Measurements from ENCODE around the gene ALOX12B. TPM values are rescaled to one million over a fixed set of nuclear protein-coding genes. Genes with fewer than 3 reads are reported as not detected.
"Not testable (repeated sequence)": the region's sequence is repeated elsewhere in the genome, so short reads cannot be mapped to it uniquely, and the experiment has no call there.

ALOX12B gene
- total RNA-seq, 1 experiment from 2014 or later = not detected

- no peak for DNase-seq
- no peaks in the 10 kb centered on the region for H3K4me1 ChIP-seq (replicated peaks; ENCODE audit: insufficient read depth)
- TF ChIP-seq EZH2 (IDR thresholded peaks at IDR 0.05; ENCODE audit: low read depth) (no peak), CTCF (conservative IDR thresholded peaks at IDR 0.05) (no peak)
- no peak overlapping the region for H3K4me2 ChIP-seq
- BruUV-seq (replicated peaks) = no TSS peak
- no peaks in the 10 kb centered on the region for H3K36me3 ChIP-seq (ENCODE audit: low read depth)
- no peak overlapping the region for H2AFZ ChIP-seq
- H3K9me3 ChIP-seq (ENCODE audit: insufficient read depth, low read depth) = no peaks in the 10 kb centered on the region
- H3K4me3 ChIP-seq = no peak overlapping the region
- ChIA-PET CTCF (no interaction called here), POLR2A (ENCODE audit: unreplicated experiment) (no interaction called here)
- no peaks in the 10 kb centered on the region for H4K20me1 ChIP-seq (ENCODE audit: insufficient read depth)
- no peak overlapping the region for H3K27ac ChIP-seq
- H3F3A ChIP-seq (ENCODE audit: insufficient read depth, low read depth) = no peaks in the 10 kb centered on the region
- 0 out of 2 replicates have a peak, but pooled peaks cover 13% of the 10 kb centered on the region for H3K27me3 ChIP-seq (ENCODE audit: insufficient read depth, low read depth)
- H3K79me2 ChIP-seq (ENCODE audit: low read depth) = no peaks in the 10 kb centered on the region
- H3K9me2 ChIP-seq (ENCODE audit: insufficient read depth) = no peaks in the 10 kb centered on the region
- intact Hi-C loops (cut with micrococcal nuclease; ENCODE audit: unreplicated experiment) = loop anchor here (5.0 to 10.0 kb wide), 4 partner anchors 238 to 1461 kb away; partner anchors contain the start of gene RPL26
Measured at GRCh38 chr17:8063761-8064534, 23.6 kb downstream of the ALOX12B start.

- CTCF ChIA-PET = interaction anchor here (0.5 to 0.6 kb wide), 2 partner anchors 655 to 829 kb away, joined by 4 to 14 read pairs; no protein-coding TSS in a partner anchor
- Histone ChIP-seq H3K27ac (no peak overlapping the region), H3K9me3 (ENCODE audit: insufficient read depth, low read depth) (no peaks in the 10 kb centered on the region), H3K9me2 (ENCODE audit: insufficient read depth) (no peaks in the 10 kb centered on the region), H4K20me1 (ENCODE audit: insufficient read depth) (no peaks in the 10 kb centered on the region), H3K4me1 (replicated peaks; ENCODE audit: insufficient read depth) (peaks cover 3% of the 10 kb centered on the region), H3K4me2 (no peak overlapping the region), H3K36me3 (ENCODE audit: low read depth) (no peaks in the 10 kb centered on the region), H3F3A (ENCODE audit: insufficient read depth, low read depth) (no peaks in the 10 kb centered on the region), H3K27me3 (ENCODE audit: insufficient read depth, low read depth) (peaks cover 13% of the 10 kb centered on the region), H3K79me2 (ENCODE audit: low read depth) (no peaks in the 10 kb centered on the region), H3K4me3 (no peak overlapping the region), H2AFZ (no peak overlapping the region)
- no TSS peak for BruUV-seq (replicated peaks)
- no peak for TF ChIP-seq EZH2 (IDR thresholded peaks at IDR 0.05; ENCODE audit: low read depth)
- no peak for TF ChIP-seq CTCF (conservative IDR thresholded peaks at IDR 0.05)
- intact Hi-C loops (cut with micrococcal nuclease; ENCODE audit: unreplicated experiment) = loop anchor here (5.0 to 10.0 kb wide), 4 partner anchors 239 to 1462 kb away; partner anchors contain the start of gene RPL26
- no peak for DNase-seq
- POLR2A ChIA-PET (ENCODE audit: unreplicated experiment) = no interaction called here
Measured at GRCh38 chr17:8062807-8063483, 24.6 kb downstream of the ALOX12B start.

- Histone ChIP-seq H3K4me1 (replicated peaks; ENCODE audit: insufficient read depth) (peaks cover 5% of the 10 kb centered on the region), H3K9me3 (ENCODE audit: insufficient read depth, low read depth) (no peaks in the 10 kb centered on the region), H4K20me1 (ENCODE audit: insufficient read depth) (no peaks in the 10 kb centered on the region), H3K4me2 (no peak overlapping the region), H3K27me3 (ENCODE audit: insufficient read depth, low read depth) (peaks cover 13% of the 10 kb centered on the region), H3K36me3 (ENCODE audit: low read depth) (no peaks in the 10 kb centered on the region), H2AFZ (no peak overlapping the region), H3K4me3 (no peak overlapping the region), H3F3A (ENCODE audit: insufficient read depth, low read depth) (no peaks in the 10 kb centered on the region), H3K9me2 (ENCODE audit: insufficient read depth) (no peaks in the 10 kb centered on the region), H3K79me2 (ENCODE audit: low read depth) (no peaks in the 10 kb centered on the region), H3K27ac (no peak overlapping the region)
- ChIA-PET POLR2A (ENCODE audit: unreplicated experiment) (no interaction called here), CTCF (interaction anchor here (0.6 kb wide), 1 partner anchor 655 kb away, joined by 14 read pairs; no protein-coding TSS in a partner anchor)
- TF ChIP-seq EZH2 (IDR thresholded peaks at IDR 0.05; ENCODE audit: low read depth) = no peak
- no peak for TF ChIP-seq CTCF (conservative IDR thresholded peaks at IDR 0.05)
- intact Hi-C loops (cut with micrococcal nuclease; ENCODE audit: unreplicated experiment) = loop anchor here (5.0 to 10.0 kb wide), 4 partner anchors 240 to 1462 kb away; partner anchors contain the start of gene RPL26
- BruUV-seq (replicated peaks) = no TSS peak
- DNase-seq = no peak
Measured at GRCh38 chr17:8062435-8062806, 25.1 kb downstream of the ALOX12B start.

GRCh38 chr17:8061851-8062250, 25.7 kb downstream of the ALOX12B start:
- H3K79me2 ChIP-seq (ENCODE audit: low read depth); CTCF ChIA-PET; POLR2A ChIA-PET (ENCODE audit: unreplicated experiment); H3K4me3 ChIP-seq; H3K36me3 ChIP-seq (ENCODE audit: low read depth); H3K9me2 ChIP-seq (ENCODE audit: insufficient read depth); H4K20me1 ChIP-seq (ENCODE audit: insufficient read depth); H3K4me2 ChIP-seq; H2AFZ ChIP-seq; DNase-seq; H3K9me3 ChIP-seq (ENCODE audit: insufficient read depth, low read depth); H3K27ac ChIP-seq; BruUV-seq (replicated peaks); H3F3A ChIP-seq (ENCODE audit: insufficient read depth, low read depth): not testable (repeated sequence)
- intact Hi-C loops (cut with micrococcal nuclease; ENCODE audit: unreplicated experiment) = loop anchor here (5.0 to 10.0 kb wide), 4 partner anchors 240 to 1463 kb away; partner anchors contain the start of gene RPL26
- H3K27me3 ChIP-seq (ENCODE audit: insufficient read depth, low read depth) = peaks cover 13% of the 10 kb centered on the region
- H3K4me1 ChIP-seq (replicated peaks; ENCODE audit: insufficient read depth) = peaks cover 11% of the 10 kb centered on the region

Data from PC-9 (cell line).